GM23248 (cell line): ENCODE results near the gene DYNLT5. TPM values are rescaled to one million over a fixed set of nuclear protein-coding genes. Genes with fewer than 3 reads are reported as not detected.
"Not testable (repeated sequence)": the region's sequence is repeated elsewhere in the genome, so short reads cannot be mapped to it uniquely, and the experiment has no call there.

Source experiments
- DNase-seq: peaks from one replicate; pipeline ENCODE4 v3.0.0-alpha.2; 2015
- H2AFZ ChIP-seq: fragments of 200-600 bp; sonication (generic); 2 replicates; pipeline ENCODE4 v1.6.1; 2016; ENCODE audit warnings: antibody characterized with exemption
- H3F3A ChIP-seq: fragments of 200-600 bp; sonication (generic); 2 replicates; pipeline ENCODE4 v1.6.1; 2016; ENCODE audit warnings: mild to moderate bottlenecking, antibody characterized with exemption, mixed run types; ENCODE audit not compliant: insufficient read depth
- H3K27ac ChIP-seq: fragments of 200-600 bp; sonication (generic); 2 replicates; pipeline ENCODE4 v1.5.1; 2016; ENCODE audit warnings: mild to moderate bottlenecking
- H3K27me3 ChIP-seq: fragments of 200-600 bp; sonication (generic); replicated peaks from 2 replicates; pipeline ENCODE4 v1.6.1; 2016; ENCODE audit warnings: mild to moderate bottlenecking; ENCODE audit not compliant: insufficient read depth
- H3K36me3 ChIP-seq: fragments of 200-600 bp; sonication (generic); 2 replicates; pipeline ENCODE4 v1.6.1; 2016; ENCODE audit warnings: low read depth, mild to moderate bottlenecking
- H3K4me1 ChIP-seq: fragments of 200-600 bp; sonication (generic); 2 replicates; pipeline ENCODE4 v1.6.1; 2016; ENCODE audit warnings: mild to moderate bottlenecking; ENCODE audit not compliant: insufficient read depth
- H3K4me2 ChIP-seq: fragments of 200-600 bp; sonication (generic); one replicate; pipeline ENCODE4 v1.6.1; 2016; ENCODE audit warnings: mild to moderate bottlenecking; ENCODE audit not compliant: unreplicated experiment
- H3K4me3 ChIP-seq: fragments of 200-600 bp; sonication (generic); 2 replicates; pipeline ENCODE4 v1.5.1; 2016; ENCODE audit warnings: mild to moderate bottlenecking
- H3K79me2 ChIP-seq: fragments of 200-600 bp; sonication (generic); 2 replicates; pipeline ENCODE4 v1.6.1; 2016; ENCODE audit warnings: mild to moderate bottlenecking; ENCODE audit not compliant: insufficient read depth
- H3K9ac ChIP-seq: fragments of 200-600 bp; sonication (generic); 2 replicates; pipeline ENCODE4 v1.6.1; 2016; ENCODE audit warnings: mild to moderate bottlenecking
- H3K9me2 ChIP-seq: fragments of 200-600 bp; sonication (generic); 2 replicates; pipeline ENCODE4 v1.6.1; 2016; ENCODE audit warnings: mixed run types, mild to moderate bottlenecking, moderate library complexity; ENCODE audit not compliant: insufficient read depth
- H3K9me3 ChIP-seq: fragments of 200-600 bp; sonication (generic); one replicate; pipeline ENCODE4 v1.6.1; 2017; ENCODE audit warnings: low read depth
- H4K20me1 ChIP-seq: fragments of 200-600 bp; sonication (generic); 2 replicates; pipeline ENCODE4 v1.6.0; 2016; ENCODE audit not compliant: insufficient read depth
- EZH2 ChIP-seq: fragments of 200-600 bp; sonication (generic); IDR thresholded peaks from 2 replicates; pipeline ENCODE4 v1.6.1; 2018; ENCODE audit warnings: antibody characterized with exemption, mild to moderate bottlenecking; ENCODE audit not compliant: insufficient read depth, poor library complexity, severe bottlenecking
- EZH2phosphoT487 ChIP-seq: fragments of 200-600 bp; sonication (generic); IDR thresholded peaks from 2 replicates; pipeline ENCODE4 v1.6.1; 2018; ENCODE audit warnings: antibody characterized with exemption, moderate library complexity, mild to moderate bottlenecking, low read depth; ENCODE audit not compliant: insufficient read depth
- WGBS, 2 experiments: methylation state at CpG; one replicate each; pipeline ENCODE4 v1.1.6; 2015 to 2017; ENCODE audit warnings: low lambda C conversion rate in 2 of 2, low coverage in 1 of 2; ENCODE audit errors: missing lambda C conversion rate in 2 of 2; 5-methylcytosine and 5-hydroxymethylcytosine counted together
- in situ Hi-C: fragments of 300-500 bp; cut with MboI; formaldehyde crosslinking; loops from 2 replicates; pipeline ENCODE4 v1.15.0; 2020
- polyA plus RNA-seq: library from polyadenylated mRNA; unstranded; fragments of >200 nt; fragmentation: Nextera tagmentation; extraction: Ambion mirVana; gene quantifications from 2 replicates; pipeline ENCODE4 v1.2.1, GENCODE V29; 2016
- total RNA-seq: library from RNA; depleted of rRNA; stranded (reverse); fragments of >200 nt; shearing (Covaris generic); gene quantifications from 2 replicates; pipeline ENCODE4 v1.2.3, GENCODE V29; 2014

The DYNLT5 gene
- total and polyA plus RNA-seq, 2 experiments from 2014 or later, result 2.3 to 3.0 TPM

DNA sequence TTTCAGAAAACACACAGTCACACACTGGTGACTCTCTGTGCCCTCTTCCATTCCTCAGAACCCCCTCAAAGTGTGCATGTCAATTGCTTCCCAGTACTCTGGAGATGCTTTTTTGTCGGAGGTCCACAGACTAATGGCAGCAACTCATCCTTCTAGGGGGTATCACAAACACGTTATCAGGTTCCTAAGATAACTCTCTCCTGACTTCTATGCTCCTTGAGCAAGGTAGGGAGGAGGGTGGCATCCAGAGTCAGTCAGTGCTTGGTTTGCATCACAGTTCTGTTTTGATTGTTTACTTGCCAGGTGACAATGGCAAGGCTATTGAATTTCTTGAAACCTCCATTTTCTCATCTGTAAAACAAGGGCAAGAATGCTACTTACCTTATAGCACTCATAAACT is 39.4 kb upstream of the DYNLT5 start:
- no peaks in the 10 kb centered on the region for H3K9me2 ChIP-seq
- no peaks in the 10 kb centered on the region for H3K27me3 ChIP-seq
- no peak for TF ChIP-seq EZH2
- TF ChIP-seq EZH2phosphoT487, result no peak
- no peaks in the 10 kb centered on the region for H3K36me3 ChIP-seq
- in situ Hi-C loops, result no loop called here
- DNase-seq, result no peak
- H4K20me1 ChIP-seq, result no peaks in the 10 kb centered on the region
- WGBS, 2 experiments, result 71 to 77% methylated on average over 2 of the region's 2 CpGs
- no peaks in the 10 kb centered on the region for H3K9me3 ChIP-seq
- no peaks in the 10 kb centered on the region for H3K4me1 ChIP-seq
- H3K4me2 ChIP-seq, result no peak overlapping the region
- no peaks in the 10 kb centered on the region for H3K79me2 ChIP-seq
- H2AFZ ChIP-seq, result no peak overlapping the region
- H3K27ac ChIP-seq, result no peak overlapping the region
- H3K9ac ChIP-seq, result no peak overlapping the region
- H3F3A ChIP-seq, result no peaks in the 10 kb centered on the region
- H3K4me3 ChIP-seq, result no peak overlapping the region

DNA sequence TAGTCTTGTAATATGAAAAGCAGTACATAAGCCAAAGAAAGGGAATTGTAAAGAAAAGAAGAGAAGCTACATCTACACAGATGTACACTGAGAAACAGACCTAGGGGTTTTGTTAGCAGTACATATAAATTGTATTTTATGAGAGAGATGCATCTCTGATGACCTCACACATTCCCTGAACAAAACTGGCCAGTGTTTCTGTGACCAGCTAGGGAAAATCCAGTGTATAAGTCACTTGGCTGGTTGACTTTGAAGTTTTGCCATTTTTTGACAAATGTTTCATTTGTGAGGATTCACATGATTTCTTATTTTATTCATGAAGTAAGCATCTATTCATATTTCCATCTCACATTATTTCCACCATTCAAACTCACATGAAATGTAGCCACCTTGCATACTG is 28.3 kb upstream of the DYNLT5 start:
- Histone ChIP-seq H3K9me3 (no peaks in the 10 kb centered on the region), H2AFZ (no peak overlapping the region), H3K9me2 (no peaks in the 10 kb centered on the region), H3K4me1 (peaks cover 21% of the 10 kb centered on the region), H3K4me2 (no peak overlapping the region), H3K9ac (no peak overlapping the region), H3K79me2 (no peaks in the 10 kb centered on the region), H3K4me3 (no peak overlapping the region), H3K36me3 (no peaks in the 10 kb centered on the region), H3K27ac (no peak overlapping the region), H3K27me3 (no peaks in the 10 kb centered on the region), H3F3A (no peaks in the 10 kb centered on the region), H4K20me1 (no peaks in the 10 kb centered on the region)
- in situ Hi-C loops, result loop anchor here (5.0 kb wide), 1 partner anchor 472 kb away; no protein-coding TSS in a partner anchor
- TF ChIP-seq EZH2phosphoT487 (no peak), EZH2 (no peak)
- peak; percentile 63 for DNase-seq

DNA sequence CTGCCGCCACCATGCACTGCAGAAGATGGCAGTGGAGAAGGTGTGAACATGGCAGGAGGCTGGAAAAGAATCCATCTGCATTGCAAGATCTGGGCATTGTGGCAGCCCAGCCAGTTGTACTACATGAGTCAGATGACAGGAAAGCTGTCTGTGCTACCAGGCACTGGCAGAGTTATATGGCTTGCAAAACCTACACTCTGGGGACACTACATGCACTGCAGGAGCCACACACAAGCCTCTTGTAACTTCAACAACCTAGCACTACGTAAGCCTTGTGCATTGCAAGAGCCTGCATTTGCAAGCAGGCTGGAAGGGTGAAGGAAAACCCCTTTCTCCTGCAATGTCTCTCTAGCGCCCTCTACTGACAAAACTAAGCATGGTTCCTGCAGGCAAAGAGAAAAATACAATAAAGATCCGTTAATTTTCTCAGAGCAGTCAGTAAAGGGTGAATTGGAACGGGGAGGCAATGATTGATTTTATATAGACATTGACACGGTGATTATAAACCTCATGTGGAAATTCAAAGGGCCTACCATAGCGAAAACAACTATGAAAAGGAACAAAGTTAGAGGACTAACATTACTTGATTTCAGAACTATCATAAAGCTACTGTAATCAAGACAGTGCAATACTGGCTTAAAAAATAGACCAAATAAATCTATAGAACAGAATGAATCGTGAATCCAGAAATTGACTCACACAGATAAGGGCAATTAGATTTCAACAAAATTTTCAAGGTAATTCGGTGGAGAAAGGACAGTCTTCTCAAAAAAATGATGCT is 26.2 kb upstream of the DYNLT5 start:
- peak; percentile 76 for DNase-seq
- in situ Hi-C loops, result loop anchor here (25.0 kb wide), 1 partner anchor 764 kb away; no protein-coding TSS in a partner anchor
- no peaks in the 10 kb centered on the region for H4K20me1 ChIP-seq
- no peak for TF ChIP-seq EZH2
- TF ChIP-seq EZH2phosphoT487, result no peak
- H3K4me1 ChIP-seq, result peaks cover 21% of the 10 kb centered on the region
- H3K9me2 ChIP-seq, result no peaks in the 10 kb centered on the region
- peak overlapping the region; percentile 58 for H2AFZ ChIP-seq
- no peaks in the 10 kb centered on the region for H3F3A ChIP-seq
- no peaks in the 10 kb centered on the region for H3K36me3 ChIP-seq
- no peak overlapping the region for H3K9ac ChIP-seq
- H3K9me3 ChIP-seq, result no peaks in the 10 kb centered on the region
- 27 to 33% methylated on average over 9 of the region's 9 CpGs for WGBS, 2 experiments
- no peaks in the 10 kb centered on the region for H3K79me2 ChIP-seq
- H3K27ac ChIP-seq, result no peak overlapping the region
- no peaks in the 10 kb centered on the region for H3K27me3 ChIP-seq
- H3K4me3 ChIP-seq, result no peak overlapping the region
- no peak overlapping the region for H3K4me2 ChIP-seq

DNA sequence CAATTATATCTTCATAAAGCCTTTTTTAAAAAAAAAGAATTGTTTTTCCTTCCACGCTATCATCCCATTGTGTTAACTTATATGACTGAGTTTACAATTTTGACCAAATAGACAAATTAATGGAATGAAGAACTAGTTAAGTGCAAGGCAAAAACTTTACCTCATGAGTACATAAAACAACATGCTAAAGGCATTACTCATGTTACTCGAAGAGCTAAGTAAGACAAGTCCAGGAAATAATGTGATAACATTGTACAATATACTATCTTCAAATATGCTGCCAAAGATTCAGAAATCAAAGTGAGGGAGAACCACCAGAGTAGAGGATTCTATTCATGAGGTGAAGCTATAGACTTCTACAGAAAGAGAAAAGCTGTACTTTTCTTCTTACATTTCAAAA is 24.2 kb upstream of the DYNLT5 start:
- Histone ChIP-seq H4K20me1 (no peaks in the 10 kb centered on the region), H3K27me3 (no peaks in the 10 kb centered on the region), H3K4me1 (peaks cover 37% of the 10 kb centered on the region), H3K79me2 (no peaks in the 10 kb centered on the region), H3K9me3 (no peaks in the 10 kb centered on the region), H3K36me3 (no peaks in the 10 kb centered on the region), H3K4me2 (peak overlapping the region; percentile 1), H3K4me3 (no peak overlapping the region), H2AFZ (no peak overlapping the region), H3F3A (peaks cover 13% of the 10 kb centered on the region), H3K9ac (no peak overlapping the region), H3K27ac (no peak overlapping the region), H3K9me2 (no peaks in the 10 kb centered on the region)
- 47 to 50% methylated on average over 2 of the region's 2 CpGs for WGBS, 2 experiments
- peak; percentile 50 for DNase-seq
- in situ Hi-C loops, result loop anchor here (25.0 kb wide), 1 partner anchor 766 kb away; no protein-coding TSS in a partner anchor
- no peak for TF ChIP-seq EZH2phosphoT487

DNA sequence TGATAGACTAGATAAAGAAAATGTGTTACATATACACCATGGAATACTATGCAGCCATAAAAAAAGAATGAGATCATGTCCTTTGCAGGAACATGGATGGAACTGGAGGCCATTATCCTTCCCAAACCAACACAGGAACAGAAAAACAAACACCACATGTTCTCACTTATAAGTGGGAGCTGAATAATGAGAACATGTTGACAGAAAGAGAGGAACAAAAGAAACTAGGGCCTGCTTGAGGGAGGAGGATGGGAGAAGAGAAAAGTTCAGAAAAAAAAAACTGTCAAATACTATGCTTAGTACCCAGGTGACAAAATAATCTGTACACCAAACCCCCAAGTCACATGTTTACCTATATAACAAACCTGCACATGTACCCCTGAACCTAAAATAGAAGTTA is 23.5 kb upstream of the DYNLT5 start:
- H3K4me3 ChIP-seq, H3K9ac ChIP-seq, H3K79me2 ChIP-seq, H2AFZ ChIP-seq, H3K36me3 ChIP-seq, H4K20me1 ChIP-seq, H3K9me3 ChIP-seq, H3K27ac ChIP-seq, H3K27me3 ChIP-seq, H3K9me2 ChIP-seq, H3K4me2 ChIP-seq, DNase-seq: not testable (repeated sequence)
- in situ Hi-C loops, result loop anchor here (25.0 kb wide), 1 partner anchor 766 kb away; no protein-coding TSS in a partner anchor
- Histone ChIP-seq H3F3A (peaks cover 18% of the 10 kb centered on the region), H3K4me1 (peaks cover 43% of the 10 kb centered on the region)
